Astrocyte of the spinal cord (primary cell): ENCODE measurements around the gene PDZD2.

Experiments
- DNase-seq: peaks from one replicate; pipeline ENCODE4 v3.0.0; 2011; ENCODE audit warnings: low read depth, low spot score
- H3K4me3 ChIP-seq: 2 replicates; pipeline ENCODE4 v1.5.1; 2011; ENCODE audit warnings: low read depth, mild to moderate bottlenecking, low read length, moderate library complexity
- CTCF ChIP-seq: IDR thresholded peaks from 2 replicates; pipeline ENCODE4 v1.5.1; 2012; ENCODE audit warnings: low read depth, mild to moderate bottlenecking, low read length, inconsistent platforms
- in situ Hi-C: cut with HindIII; loops from 2 replicates; pipeline ENCODE4 v1.10.0; 2017; ENCODE audit warnings: low sequenced_read_pairs

PDZD2 gene

GRCh38 chr5:31776976-31777651 is 138.2 kb downstream of the PDZD2 start:
- no peak overlapping the region for H3K4me3 ChIP-seq
- in situ Hi-C loops = no loop called here
- no peak for TF ChIP-seq CTCF
- DNase-seq = no peak

- DNase-seq = no peak
- no peak for TF ChIP-seq CTCF
- in situ Hi-C loops = no loop called here
- H3K4me3 ChIP-seq = no peak overlapping the region
These were observed 142.8 kb downstream of the PDZD2 start for GRCh38 chr5:31781772-31782171.

- in situ Hi-C loops = no loop called here
- no peak for DNase-seq
- no peak for TF ChIP-seq CTCF
- H3K4me3 ChIP-seq = no peak overlapping the region
These were observed 144.2 kb downstream of the PDZD2 start for GRCh38 chr5:31783086-31783645.

- no peak for TF ChIP-seq CTCF
- in situ Hi-C loops = no loop called here
- DNase-seq = no peak
- no peak overlapping the region for H3K4me3 ChIP-seq
These were observed 144.8 kb downstream of the PDZD2 start for GRCh38 chr5:31783731-31784130.

- no peak for DNase-seq
- TF ChIP-seq CTCF = no peak
- H3K4me3 ChIP-seq = no peak overlapping the region
- in situ Hi-C loops = no loop called here
These were observed 147.2 kb downstream of the PDZD2 start for GRCh38 chr5:31786090-31786631.

GRCh38 chr5:31794009-31794408 is 155.1 kb downstream of the PDZD2 start:
- no peak for TF ChIP-seq CTCF
- no peak overlapping the region for H3K4me3 ChIP-seq
- in situ Hi-C loops = no loop called here
- DNase-seq = no peak
